Activated CD8-positive, alpha-beta T cell treated with anti-CD3 and anti-CD28 coated beads for 36 hours (primary cell): ENCODE results near the gene SLC46A3. TPM values are rescaled to one million over a fixed set of nuclear protein-coding genes. Genes with fewer than 3 reads are reported as not detected.

ENCODE experiments used
- ATAC-seq: fragments of 200-7000 bp; cut with Tn5 transposase; one replicate; pipeline ENCODE4 v1.10.0; 2021; ENCODE audit warnings: mild to moderate bottlenecking, moderate library complexity
- CTCF ChIA-PET: fragments of 350-600 bp; sonication (Branson Sonifier 250); formaldehyde crosslinking; loops from one replicate; lab custom pipeline; 2021; ENCODE audit warnings: antibody characterized with exemption; lab: Charles Lee
- POLR2A ChIA-PET: fragments of 350-600 bp; sonication (Branson Sonifier 250); formaldehyde crosslinking; loops from one replicate; lab custom pipeline; 2021; ENCODE audit warnings: antibody characterized with exemption; lab: Charles Lee
- DNase-seq: peaks from one replicate; pipeline ENCODE4 v3.0.0-alpha.2; 2020
- H3K27ac Mint-ChIP-seq: one replicate; pipeline ENCODE4 v1.8.0; 2021; ENCODE audit warnings: mild to moderate bottlenecking, mixed read lengths
- H3K27me3 Mint-ChIP-seq: one replicate; pipeline ENCODE4 v1.8.0; 2021; ENCODE audit warnings: mixed read lengths
- H3K36me3 Mint-ChIP-seq: one replicate; pipeline ENCODE4 v1.8.0; 2021; ENCODE audit warnings: low read depth, mixed read lengths
- H3K4me1 Mint-ChIP-seq: one replicate; pipeline ENCODE4 v1.8.0; 2021; ENCODE audit warnings: low read depth, mixed read lengths
- H3K4me3 Mint-ChIP-seq: one replicate; pipeline ENCODE4 v1.8.0; 2021; ENCODE audit warnings: mild to moderate bottlenecking, moderate library complexity, mixed read lengths
- H3K9me3 Mint-ChIP-seq: one replicate; pipeline ENCODE4 v1.8.0; 2021; ENCODE audit warnings: mixed read lengths
- CTCF ChIP-seq: fragments of 200-600 bp; IDR thresholded peaks from one replicate; pipeline ENCODE4 v1.8.0; 2022; ENCODE audit warnings: antibody characterized with exemption, mild to moderate bottlenecking
- intact Hi-C: fragments of 100-400 bp; cut with micrococcal nuclease; formaldehyde crosslinking; loops from one replicate; pipeline ENCODE4 v1.10.0; 2022
- total RNA-seq, 2 experiments: library from RNA; stranded (reverse); gene quantifications; one replicate each; pipeline ENCODE4 v1.2.3, GENCODE V29; 2021

Gene SLC46A3
- total RNA-seq, 2 experiments from 2014 or later: 3.2 to 3.4 TPM

GRCh38 chr13:28735481-28736029 lies 16.8 kb upstream of the SLC46A3 start:
- Mint-ChIP-seq H3K36me3 (no peaks in the 10 kb centered on the region), H3K9me3 (no peaks in the 10 kb centered on the region), H3K4me3 (no peak overlapping the region), H3K27ac (no peak overlapping the region), H3K4me1 (no peaks in the 10 kb centered on the region), H3K27me3 (peaks cover 6% of the 10 kb centered on the region)
- intact Hi-C loops: no loop called here
- DNase-seq (no peak), ATAC-seq (no peak)
- no peak for TF ChIP-seq CTCF
- CTCF ChIA-PET: no interaction called here
- POLR2A ChIA-PET: no interaction called here

GRCh38 chr13:28734906-28735305 lies 16.1 kb upstream of the SLC46A3 start:
- POLR2A ChIA-PET: no interaction called here
- DNase-seq (no peak), ATAC-seq (no peak)
- Mint-ChIP-seq H3K4me3 (no peak overlapping the region), H3K27ac (no peak overlapping the region), H3K27me3 (peaks cover 7% of the 10 kb centered on the region), H3K4me1 (no peaks in the 10 kb centered on the region), H3K36me3 (no peaks in the 10 kb centered on the region), H3K9me3 (no peaks in the 10 kb centered on the region)
- intact Hi-C loops: no loop called here
- TF ChIP-seq CTCF: no peak
- CTCF ChIA-PET: no interaction called here

GRCh38 chr13:28730762-28731161 lies 12.0 kb upstream of the SLC46A3 start:
- TF ChIP-seq CTCF: no peak
- H3K36me3 Mint-ChIP-seq: no peaks in the 10 kb centered on the region
- no peak overlapping the region for H3K4me3 Mint-ChIP-seq
- H3K27me3 Mint-ChIP-seq: peaks cover 14% of the 10 kb centered on the region
- H3K4me1 Mint-ChIP-seq: no peaks in the 10 kb centered on the region
- DNase-seq (no peak), ATAC-seq (no peak)
- H3K27ac Mint-ChIP-seq: no peak overlapping the region
- ChIA-PET POLR2A (no interaction called here), CTCF (no interaction called here)
- H3K9me3 Mint-ChIP-seq: no peaks in the 10 kb centered on the region
- intact Hi-C loops: no loop called here

- intact Hi-C loops: no loop called here
These were observed 10.8 kb upstream of the SLC46A3 start for GRCh38 chr13:28729541-28729940.

GRCh38 chr13:28728642-28729041 lies 9.9 kb upstream of the SLC46A3 start:
- Mint-ChIP-seq H3K27me3 (peaks cover 14% of the 10 kb centered on the region), H3K9me3 (no peaks in the 10 kb centered on the region), H3K4me3 (no peak overlapping the region), H3K27ac (no peak overlapping the region), H3K36me3 (no peaks in the 10 kb centered on the region), H3K4me1 (no peaks in the 10 kb centered on the region)
- DNase-seq: no peak
- TF ChIP-seq CTCF: no peak
- ChIA-PET CTCF (no interaction called here), POLR2A (no interaction called here)
- no peak for ATAC-seq
- intact Hi-C loops: no loop called here

More at GRCh38 chr13:28729541-28729940, 10.8 kb upstream of the SLC46A3 start:
- Mint-ChIP-seq H3K9me3 (no peaks in the 10 kb centered on the region), H3K36me3 (no peaks in the 10 kb centered on the region), H3K4me3 (no peak overlapping the region), H3K27me3 (peaks cover 14% of the 10 kb centered on the region), H3K27ac (no peak overlapping the region), H3K4me1 (no peaks in the 10 kb centered on the region)
- no peak for TF ChIP-seq CTCF
- POLR2A ChIA-PET: no interaction called here
- CTCF ChIA-PET: interaction anchor here (1.0 kb wide), 1 partner anchor 9 kb away, joined by 3 read pairs; no protein-coding TSS in a partner anchor
- DNase-seq (no peak), ATAC-seq (no peak)
